GM12878 (cell line): ENCODE measurements around the gene EYA4. TPM values are rescaled to one million over a fixed set of nuclear protein-coding genes. Genes with fewer than 3 reads are reported as not detected.

Experiments
- ATAC-seq: fragments of 200-7000 bp; cut with Tn5 transposase; 3 replicates; pipeline ENCODE4 v1.9.1; 2020; ENCODE audit warnings: mild to moderate bottlenecking, moderate library complexity
- BruUV-seq: library from RNA; stranded (reverse); fragments of 400-500 nt; replicated peaks from 2 replicates; lab custom pipeline; 2021; lab: Mats Ljungman, UMichigan
- CTCF ChIA-PET: fragments of 300-600 bp; sonication (Branson Sonifier 250); formaldehyde crosslinking; extraction: SDS; loops from one replicate; lab custom pipeline; 2021; ENCODE audit warnings: inconsistent platforms; lab: Yijun Ruan, JAX
- POLR2A ChIA-PET: fragments of 350-600 bp; formaldehyde crosslinking; extraction: SDS; loops from one replicate; lab custom pipeline; 2021; ENCODE audit warnings: inconsistent platforms; lab: Charles Lee
- RAD21 ChIA-PET: fragments of 300-600 bp; sonication (Branson Sonifier 250); formaldehyde crosslinking; loops from one replicate; lab custom pipeline; 2023; ENCODE audit warnings: antibody characterized with exemption; ENCODE audit not compliant: unreplicated experiment; lab: Charles Lee
- SMC1A ChIA-PET: fragments of 300-600 bp; sonication (Branson Sonifier 250); formaldehyde crosslinking; loops from one replicate; lab custom pipeline; 2023; ENCODE audit not compliant: unreplicated experiment, uncharacterized antibody; lab: Charles Lee
- DNase-seq: peaks from one replicate; pipeline ENCODE4 v3.0.0-alpha.2; 2011; ENCODE audit warnings: low read depth, low spot score
- FAIRE-seq: peaks from 3 replicates; lab custom pipeline; 2011; peaks lifted over from hg19 to GRCh38; lab: Jason Lieb, UNC
- H2AFZ ChIP-seq: 2 replicates; pipeline ENCODE4 v1.6.0; 2011; ENCODE audit warnings: low read depth, low read length, control low read depth; ENCODE audit not compliant: control insufficient read depth
- H3K27ac ChIP-seq: 2 replicates; pipeline ENCODE4 v1.5.1; 2011; ENCODE audit warnings: control low read depth; ENCODE audit not compliant: control insufficient read depth, insufficient read depth
- H3K27me3 ChIP-seq, 2 experiments: replicated peaks in 1 of 2; 2 replicates each; pipeline versions ENCODE4 v1.6.0 to v1.6.1; 2011; ENCODE audit warnings: low read length in 1 of 2; ENCODE audit not compliant: control insufficient read depth in 2 of 2, insufficient read depth in 2 of 2
- H3K36me3 ChIP-seq, 2 experiments: 2 replicates each; pipeline ENCODE4 v1.5.1; 2011; ENCODE audit warnings: low read length in 1 of 2; ENCODE audit not compliant: control insufficient read depth in 2 of 2, insufficient read depth in 2 of 2
- H3K4me1 ChIP-seq: 2 replicates; pipeline ENCODE4 v1.6.1; 2011; ENCODE audit warnings: mild to moderate bottlenecking, low read length, moderate library complexity, mixed read lengths; ENCODE audit not compliant: control insufficient read depth, insufficient read depth
- H3K4me2 ChIP-seq: 2 replicates; pipeline ENCODE4 v1.6.0; 2011; ENCODE audit warnings: control low read depth; ENCODE audit not compliant: control insufficient read depth, insufficient read depth
- H3K4me3 ChIP-seq: fragments of 200-600 bp; sonication (generic); 2 replicates; pipeline ENCODE4 v1.5.1; 2016
- H3K79me2 ChIP-seq: 2 replicates; pipeline ENCODE4 v1.6.0; 2011; ENCODE audit warnings: low read length; ENCODE audit not compliant: control insufficient read depth, insufficient read depth
- H3K9ac ChIP-seq: 2 replicates; pipeline ENCODE4 v1.8.0; 2011; ENCODE audit warnings: low read length, control low read depth, mixed read lengths; ENCODE audit not compliant: control insufficient read depth, insufficient read depth
- H3K9me3 ChIP-seq: replicated peaks from 3 replicates; pipeline ENCODE4 v1.5.1; 2011; ENCODE audit warnings: mild to moderate bottlenecking, low read length; ENCODE audit not compliant: control insufficient read depth, insufficient read depth
- H4K20me1 ChIP-seq: 2 replicates; pipeline ENCODE4 v1.6.0; 2011; ENCODE audit not compliant: control insufficient read depth, insufficient read depth
- ATF2 ChIP-seq: IDR thresholded peaks from 2 replicates; pipeline ENCODE4 v1.6.1; 2012; ENCODE audit warnings: low read length, inconsistent platforms
- BRCA1 ChIP-seq: IDR thresholded peaks from 2 replicates; pipeline ENCODE4 v1.6.1; 2011; ENCODE audit warnings: low read depth, low read length, improper control_type of control experiment
- HDAC2 ChIP-seq: fragments of 200-600 bp; sonication (generic); IDR thresholded peaks from 2 replicates; pipeline ENCODE4 v1.6.1; 2017
- IKZF1 ChIP-seq: fragments of 450-650 bp; conservative IDR thresholded peaks from 2 replicates; pipeline ENCODE4 v1.6.1; 2017; ENCODE audit warnings: antibody characterized with exemption, mild to moderate bottlenecking
- IRF5 ChIP-seq: fragments of 450-650 bp; IDR thresholded peaks from 2 replicates; pipeline ENCODE4 v1.6.1; 2017; ENCODE audit warnings: borderline replicate concordance
- MXI1 ChIP-seq: fragments of 150-350 bp; IDR thresholded peaks from 2 replicates; pipeline ENCODE4 v1.6.1; 2011; ENCODE audit warnings: low read depth, mild to moderate bottlenecking, inconsistent platforms, low read length, improper control_type of control experiment
- POLR2A ChIP-seq: IDR thresholded peaks from 2 replicates; pipeline ENCODE4 v1.6.1; 2011; ENCODE audit warnings: low read depth, mild to moderate bottlenecking, low read length
- RUNX3 ChIP-seq: IDR thresholded peaks from 2 replicates; pipeline ENCODE4 v1.6.1; 2012; ENCODE audit warnings: low read length, inconsistent platforms
- SREBF2 ChIP-seq: IDR thresholded peaks from 2 replicates; pipeline ENCODE4 v1.6.1; 2012; ENCODE audit warnings: mild to moderate bottlenecking, low read length
- ZNF217 ChIP-seq: fragments of 450-650 bp; IDR thresholded peaks from 2 replicates; pipeline ENCODE4 v1.6.1; 2017; ENCODE audit warnings: antibody characterized with exemption, mild to moderate bottlenecking
- ZZZ3 ChIP-seq: IDR thresholded peaks from 2 replicates; pipeline ENCODE4 v1.6.1; 2011; ENCODE audit warnings: low read depth; ENCODE audit not compliant: control insufficient read depth, insufficient read length
- WGBS: methylation state at CpG from one replicate; pipeline ENCODE4 v1.1.6; 2016; ENCODE audit warnings: low lambda C conversion rate; ENCODE audit not compliant: insufficient replicate concordance, insufficient coverage; ENCODE audit errors: missing lambda C conversion rate; 5-methylcytosine and 5-hydroxymethylcytosine counted together
- in situ Hi-C: fragments of 300-500 bp; cut with MboI; formaldehyde crosslinking; loops from 9 replicates; pipeline ENCODE4 v1.14.3; 2018; ENCODE audit warnings: mixed read lengths
- intact Hi-C: fragments of 100-400 bp; cut with micrococcal nuclease; formaldehyde crosslinking; loops from one replicate; pipeline ENCODE4 v1.14.2; 2022; ENCODE audit not compliant: unreplicated experiment
- polyA plus RNA-seq, 11 experiments: library from polyadenylated mRNA; depleted of rRNA in 4 of 11; unstranded in 6 of 11; stranded (reverse) in 5 of 11; fragments of >200 nt; fragmentation: Nextera tagmentation in 4 of 11; fragmentation: Illumina TruSeq in 1 of 11; extraction: Ambion mirVana in 4 of 11; extraction: Trizol in 1 of 11; gene quantifications; 1 replicate in 1 of 11; 2 replicates in 10 of 11; pipeline versions ENCODE4 v1.2.1 to v1.2.3, GENCODE V29; 2011 to 2016; ENCODE audit warnings: inconsistent platforms in 2 of 11, missing spikeins in 2 of 11, low read depth in 1 of 11
- total RNA-seq, 4 experiments: library from RNA; depleted of rRNA in 3 of 4; stranded (reverse); fragments of >200 nt in 3 of 4; fragmentation: Illumina TruSeq in 1 of 4; extraction: Trizol in 1 of 4; gene quantifications; 2 replicates each; pipeline versions ENCODE4 v1.2.1 to v1.2.3, GENCODE V29; 2013 to 2021
- TF ChIP-seq, protein P1 (sequence below): fragments of 450-650 bp; formaldehyde crosslinking; IDR thresholded peaks from 2 replicates; pipeline ENCODE4 v1.4.0; 2020; ENCODE audit warnings: mild to moderate bottlenecking, moderate library complexity

Gene EYA4
- total and polyA plus RNA-seq, 10 of the 15 experiments (the other 5 are each of a cell fraction or from before 2014, with no cell fraction given) = 0.02 TPM; not detected in 9

GRCh38 chr6:133309579-133309978 lies 68.4 kb downstream of the EYA4 start:
- no TSS peak for BruUV-seq
- Histone ChIP-seq H2AFZ (no peak overlapping the region), H3K27me3 (0 out of 4 replicates have a peak, but pooled peaks cover 0 to 2% of the 10 kb centered on the region in 2 experiments), H3K4me1 (no peaks in the 10 kb centered on the region), H4K20me1 (no peaks in the 10 kb centered on the region), H3K9me3 (no peaks in the 10 kb centered on the region), H3K27ac (no peak overlapping the region), H3K4me3 (no peak overlapping the region), H3K9ac (no peak overlapping the region), H3K4me2 (no peak overlapping the region), H3K36me3 (no peaks in the 10 kb centered on the region), H3K79me2 (no peaks in the 10 kb centered on the region)
- DNase-seq (no peak), ATAC-seq (no peak), FAIRE-seq (no peak)
- 29% methylated on average over 3 of the region's 3 CpGs for WGBS
- TF ChIP-seq, protein P1, sequence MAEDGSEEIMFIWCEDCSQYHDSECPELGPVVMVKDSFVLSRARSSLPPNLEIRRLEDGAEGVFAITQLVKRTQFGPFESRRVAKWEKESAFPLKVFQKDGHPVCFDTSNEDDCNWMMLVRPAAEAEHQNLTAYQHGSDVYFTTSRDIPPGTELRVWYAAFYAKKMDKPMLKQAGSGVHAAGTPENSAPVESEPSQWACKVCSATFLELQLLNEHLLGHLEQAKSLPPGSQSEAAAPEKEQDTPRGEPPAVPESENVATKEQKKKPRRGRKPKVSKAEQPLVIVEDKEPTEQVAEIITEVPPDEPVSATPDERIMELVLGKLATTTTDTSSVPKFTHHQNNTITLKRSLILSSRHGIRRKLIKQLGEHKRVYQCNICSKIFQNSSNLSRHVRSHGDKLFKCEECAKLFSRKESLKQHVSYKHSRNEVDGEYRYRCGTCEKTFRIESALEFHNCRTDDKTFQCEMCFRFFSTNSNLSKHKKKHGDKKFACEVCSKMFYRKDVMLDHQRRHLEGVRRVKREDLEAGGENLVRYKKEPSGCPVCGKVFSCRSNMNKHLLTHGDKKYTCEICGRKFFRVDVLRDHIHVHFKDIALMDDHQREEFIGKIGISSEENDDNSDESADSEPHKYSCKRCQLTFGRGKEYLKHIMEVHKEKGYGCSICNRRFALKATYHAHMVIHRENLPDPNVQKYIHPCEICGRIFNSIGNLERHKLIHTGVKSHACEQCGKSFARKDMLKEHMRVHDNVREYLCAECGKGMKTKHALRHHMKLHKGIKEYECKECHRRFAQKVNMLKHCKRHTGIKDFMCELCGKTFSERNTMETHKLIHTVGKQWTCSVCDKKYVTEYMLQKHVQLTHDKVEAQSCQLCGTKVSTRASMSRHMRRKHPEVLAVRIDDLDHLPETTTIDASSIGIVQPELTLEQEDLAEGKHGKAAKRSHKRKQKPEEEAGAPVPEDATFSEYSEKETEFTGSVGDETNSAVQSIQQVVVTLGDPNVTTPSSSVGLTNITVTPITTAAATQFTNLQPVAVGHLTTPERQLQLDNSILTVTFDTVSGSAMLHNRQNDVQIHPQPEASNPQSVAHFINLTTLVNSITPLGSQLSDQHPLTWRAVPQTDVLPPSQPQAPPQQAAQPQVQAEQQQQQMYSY (CRISPR knock-in tag) = no peak
- TF ChIP-seq ZZZ3 (no peak), IRF5 (no peak), SREBF2 (no peak), MXI1 (no peak), ZNF217 (no peak), HDAC2 (no peak), IKZF1 (no peak), RUNX3 (no peak), ATF2 (no peak), POLR2A (no peak), BRCA1 (no peak)
- intact Hi-C loops (no loop called here), in situ Hi-C loops (no loop called here)
- ChIA-PET CTCF (no interaction called here), SMC1A (interaction anchor here (0.7 kb wide), 1 partner anchor 188 kb away, joined by 3 read pairs; no protein-coding TSS in a partner anchor), POLR2A (no interaction called here), RAD21 (no interaction called here)
